GDM1 (cell line): Measurements from ENCODE around the gene ARMC2.
"Not testable (repeated sequence)": the region's sequence is repeated elsewhere in the genome, so short reads cannot be mapped to it uniquely, and the experiment has no call there.

Experiments
- DNase-seq: peaks from one replicate; lab custom pipeline; 2025; lab: John Stamatoyannopoulos, UW

Gene ARMC2

DNA sequence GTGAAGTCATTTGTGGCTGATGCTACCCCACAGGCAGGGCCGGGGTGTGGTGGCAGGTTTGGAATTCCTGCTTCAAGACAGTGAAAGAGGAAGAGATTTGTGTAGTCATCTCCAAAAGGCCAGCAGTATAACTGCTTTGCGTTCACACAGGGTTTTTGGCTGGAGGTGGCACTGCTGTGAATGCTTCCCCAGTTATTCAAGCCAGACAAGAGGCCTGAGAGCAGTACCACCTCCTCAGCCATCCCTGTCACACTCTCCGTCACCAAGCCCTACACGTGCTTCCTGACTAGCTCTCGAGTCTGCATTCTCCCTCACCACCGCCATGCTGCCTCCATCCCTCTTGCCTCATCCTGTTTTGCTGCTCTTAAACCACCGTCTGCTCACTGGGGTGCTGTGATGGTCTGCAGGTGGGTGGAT lies 23.9 kb downstream of the ARMC2 start:
- no peak for DNase-seq

DNA sequence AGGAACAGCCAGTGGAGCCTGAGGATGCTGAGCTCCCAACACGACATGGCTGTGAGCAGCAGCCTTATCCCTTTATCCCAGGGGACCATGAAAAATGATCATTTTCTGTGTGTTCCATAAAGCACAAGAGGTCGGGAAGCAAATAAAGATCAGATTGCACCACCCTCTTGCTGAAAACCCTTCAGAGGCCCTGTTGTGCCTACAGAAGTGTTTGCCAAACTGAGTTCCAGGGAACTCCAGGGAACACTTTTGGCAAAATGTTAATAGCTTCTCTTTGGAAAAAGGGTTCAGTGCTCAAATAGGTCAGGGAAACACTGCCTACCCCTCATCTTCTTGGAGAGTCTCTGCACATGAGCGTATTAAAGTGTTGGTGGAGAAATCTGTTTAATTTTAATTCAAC lies 24.4 kb downstream of the ARMC2 start:
- no peak for DNase-seq

DNA sequence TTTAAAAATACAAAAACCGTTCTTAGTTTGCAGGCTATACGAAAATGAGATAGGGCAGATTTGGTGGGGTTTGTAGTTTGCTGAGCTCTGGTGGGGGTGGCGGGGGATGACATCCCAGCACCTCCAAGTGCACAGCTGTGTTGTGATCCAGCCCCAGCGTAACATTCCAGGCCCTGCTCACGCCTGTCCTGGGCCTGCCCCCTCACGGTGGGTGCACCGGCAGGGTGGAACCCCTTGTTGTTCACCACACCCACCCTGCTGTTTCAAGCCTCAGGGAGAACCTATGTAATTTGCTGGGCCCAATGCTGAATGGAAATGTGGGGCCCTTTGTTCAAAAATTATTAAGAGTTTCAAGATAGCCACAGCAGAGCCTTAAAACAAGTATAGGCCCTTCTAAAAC lies 25.0 kb downstream of the ARMC2 start:
- no peak for DNase-seq

DNA sequence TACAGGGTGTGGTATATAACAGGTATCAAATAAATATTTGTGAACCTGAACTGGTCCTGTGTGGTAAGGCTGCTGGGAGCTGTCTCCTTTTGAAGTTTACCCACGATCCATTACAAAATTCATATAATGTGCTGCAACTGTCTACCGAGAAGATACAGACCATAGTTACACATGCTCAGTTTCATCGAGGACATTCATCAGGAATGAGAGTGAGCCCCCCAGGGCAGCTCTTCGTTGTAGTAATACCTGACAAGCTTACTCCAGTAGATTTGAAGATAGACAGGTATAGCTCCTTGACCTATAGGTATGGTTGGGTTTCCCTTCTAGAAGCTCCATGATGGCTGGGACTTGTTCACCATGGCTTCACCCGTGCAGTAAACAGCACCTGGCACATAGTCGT lies 25.7 kb downstream of the ARMC2 start:
- no peak for DNase-seq

DNA sequence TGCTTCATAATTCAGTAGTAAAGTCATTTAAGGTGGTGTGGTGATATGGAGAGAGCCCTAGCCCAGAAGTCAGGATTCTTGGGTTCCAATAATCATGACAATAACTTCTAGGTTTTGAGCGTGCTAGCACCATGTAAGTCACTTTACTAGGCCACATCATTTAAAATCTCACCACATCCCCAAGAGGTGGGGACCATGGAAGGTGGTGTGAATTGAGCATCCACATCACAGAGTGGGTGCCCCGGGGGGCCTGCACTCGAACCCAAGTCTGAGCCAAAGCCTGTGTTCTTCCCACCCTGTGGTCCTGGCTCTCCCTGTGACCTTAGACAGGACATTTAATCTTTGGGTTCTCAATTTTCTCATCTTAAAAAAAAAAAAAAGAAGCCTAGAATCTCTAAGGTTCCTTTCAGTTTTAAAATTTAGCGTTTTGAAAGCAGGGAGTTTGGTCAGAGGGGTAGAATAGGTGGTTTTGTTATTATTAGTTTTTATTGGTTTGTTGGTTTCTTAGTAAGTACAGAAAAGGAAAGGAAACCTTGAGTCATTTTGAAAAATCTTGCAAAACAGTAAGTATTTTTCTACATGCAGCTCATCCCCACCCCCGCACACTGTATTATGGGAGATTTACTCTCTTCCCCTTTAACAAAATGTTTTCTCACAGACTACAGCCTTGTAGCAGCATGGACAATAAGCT lies 26.4 kb downstream of the ARMC2 start:
- DNase-seq = no peak

DNA sequence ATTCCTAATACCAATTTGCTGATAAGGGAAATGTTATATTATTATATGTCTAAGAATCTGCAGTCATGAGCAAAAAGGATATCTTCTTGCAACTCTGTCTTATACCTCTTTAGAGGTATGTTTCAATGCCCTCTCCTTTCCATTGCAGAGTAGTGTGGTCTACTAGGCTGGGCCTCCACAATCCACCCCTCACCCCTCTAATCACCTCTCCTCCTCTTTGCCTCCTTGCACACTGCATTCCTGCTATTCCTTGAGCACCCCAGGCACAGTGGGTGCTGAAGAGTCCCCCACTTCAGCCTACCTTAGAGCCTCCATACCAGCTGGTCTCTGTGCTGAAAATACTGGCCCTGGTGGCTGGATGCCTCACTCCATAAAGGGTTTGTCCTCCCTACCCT lies 26.9 kb downstream of the ARMC2 start:
- DNase-seq = no peak

DNA sequence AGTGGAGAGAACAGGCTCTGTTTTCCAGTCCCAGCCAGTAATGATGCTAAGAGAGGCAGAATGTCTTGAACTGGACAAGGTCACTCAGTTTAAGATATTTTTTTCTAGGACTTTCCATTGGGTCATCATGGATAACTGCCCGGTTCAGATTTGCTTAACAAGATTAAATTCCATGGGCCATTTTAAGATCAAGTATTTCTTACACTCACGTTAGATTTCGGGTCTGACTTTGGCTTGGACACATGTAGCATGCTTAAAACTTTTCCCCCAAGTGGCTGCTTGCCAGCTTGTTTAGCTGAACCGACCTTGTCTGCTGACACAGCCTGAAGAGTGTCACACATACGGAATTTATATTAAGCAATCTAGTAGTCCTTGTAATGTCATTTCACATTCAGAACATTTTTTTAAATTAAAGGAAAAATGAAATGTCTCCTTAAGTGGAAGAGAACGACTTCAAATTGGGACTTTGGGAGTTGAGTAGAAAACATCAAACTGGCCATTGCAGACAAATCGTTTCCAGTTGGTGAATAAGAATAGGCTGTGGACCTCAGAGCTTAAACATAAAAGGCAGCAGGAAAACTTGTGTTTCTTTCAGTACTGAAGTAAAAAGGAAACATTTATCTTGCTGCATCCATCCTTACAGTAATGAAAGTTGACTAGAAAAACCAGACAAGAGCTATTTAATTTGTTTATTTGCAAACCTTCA lies 29.0 kb downstream of the ARMC2 start:
- no peak for DNase-seq

DNA sequence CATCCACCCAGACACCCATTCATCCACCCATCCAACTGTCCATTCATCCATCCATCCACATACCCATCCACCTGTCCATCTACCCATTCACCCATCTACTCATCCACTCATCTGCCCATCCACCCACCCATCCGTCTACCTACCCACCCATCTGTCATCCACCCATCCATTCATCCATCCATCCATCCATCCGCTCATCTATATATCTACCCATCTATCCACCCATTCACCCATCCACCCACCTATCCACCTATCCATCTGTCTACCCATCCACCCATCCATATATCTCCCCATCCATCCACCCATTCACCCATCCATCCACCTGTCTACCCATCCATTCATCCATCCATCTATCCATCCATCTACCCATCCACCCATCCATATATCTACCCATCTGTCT lies 30.7 kb downstream of the ARMC2 start:
- no peak for DNase-seq

DNA sequence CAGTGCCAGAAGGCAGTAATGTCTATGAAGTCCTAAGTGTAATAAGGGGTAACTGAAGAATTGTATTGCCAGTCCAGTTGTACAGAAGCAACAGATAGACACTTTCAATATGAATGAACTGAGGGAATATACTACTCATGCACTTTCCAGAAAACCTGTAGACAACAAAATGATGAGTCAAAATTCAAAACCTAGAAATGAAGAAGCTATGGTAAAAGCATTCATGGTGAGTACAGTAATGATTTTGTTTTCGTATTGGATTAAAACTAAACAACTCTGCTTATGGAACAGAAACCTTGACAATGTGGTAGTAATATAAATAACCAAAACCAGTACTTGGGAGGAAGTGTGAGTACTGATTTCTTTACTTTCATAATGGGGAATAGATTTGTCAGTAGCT lies 35.0 kb downstream of the ARMC2 start:
- no peak for DNase-seq

DNA sequence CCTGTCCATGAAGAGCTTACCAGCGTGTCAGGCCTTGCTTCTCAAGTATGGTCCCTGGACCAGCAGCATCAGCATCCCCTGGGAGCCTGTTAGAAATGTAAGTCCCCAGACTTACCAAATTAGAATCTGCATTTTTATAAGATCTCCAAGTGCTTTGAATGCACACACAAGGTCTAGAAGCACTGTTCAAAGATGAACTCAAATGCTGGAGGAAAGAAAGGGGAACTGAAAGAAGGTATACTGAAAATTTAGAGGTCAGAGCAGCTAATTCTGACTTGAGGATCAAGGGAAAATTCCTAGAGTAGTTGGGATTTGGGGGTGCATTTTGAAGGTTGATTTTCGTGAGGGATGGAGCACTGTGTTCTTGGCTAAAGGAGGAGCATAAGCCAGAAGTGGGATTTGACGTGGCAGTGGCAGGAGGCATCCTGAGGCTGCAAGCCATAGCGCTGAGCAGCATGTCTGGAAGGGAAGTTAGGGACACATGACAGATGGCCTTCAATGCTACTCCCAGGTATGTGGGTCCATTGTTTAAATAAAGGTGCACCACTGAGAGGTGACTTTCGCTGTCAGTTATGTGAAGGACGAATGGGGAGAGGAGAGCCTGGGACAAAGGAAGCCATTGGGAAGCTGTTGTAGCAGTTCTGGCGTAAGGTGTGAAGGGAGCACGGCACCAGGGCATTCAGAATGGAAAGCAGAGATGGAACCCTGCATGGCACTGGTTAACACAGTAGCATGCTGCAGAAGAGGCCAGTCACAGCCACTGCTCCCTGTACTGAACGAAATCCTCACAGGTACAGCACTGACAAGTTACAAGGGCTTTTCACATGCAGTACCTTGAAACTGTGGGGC lies 36.2 kb downstream of the ARMC2 start:
- no peak for DNase-seq

DNA sequence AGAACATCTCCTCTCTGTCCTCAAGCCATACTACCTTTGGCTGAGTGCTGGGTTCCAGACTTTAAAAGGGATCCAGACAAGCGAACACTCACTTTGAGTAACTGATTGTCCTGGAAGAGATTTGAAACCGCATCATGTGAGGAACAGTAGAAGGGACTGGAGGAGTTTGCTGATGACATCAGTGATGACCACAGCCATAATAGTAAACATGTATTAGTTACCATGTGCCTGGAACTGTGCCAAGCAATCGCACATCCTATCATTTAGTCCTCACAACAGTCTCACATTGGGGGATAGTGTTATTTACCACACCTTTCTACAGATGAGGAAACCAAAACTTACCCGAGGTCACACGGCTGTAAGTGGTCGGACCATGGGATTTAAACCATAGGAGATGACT lies 39.8 kb downstream of the ARMC2 start:
- no peak for DNase-seq

DNA sequence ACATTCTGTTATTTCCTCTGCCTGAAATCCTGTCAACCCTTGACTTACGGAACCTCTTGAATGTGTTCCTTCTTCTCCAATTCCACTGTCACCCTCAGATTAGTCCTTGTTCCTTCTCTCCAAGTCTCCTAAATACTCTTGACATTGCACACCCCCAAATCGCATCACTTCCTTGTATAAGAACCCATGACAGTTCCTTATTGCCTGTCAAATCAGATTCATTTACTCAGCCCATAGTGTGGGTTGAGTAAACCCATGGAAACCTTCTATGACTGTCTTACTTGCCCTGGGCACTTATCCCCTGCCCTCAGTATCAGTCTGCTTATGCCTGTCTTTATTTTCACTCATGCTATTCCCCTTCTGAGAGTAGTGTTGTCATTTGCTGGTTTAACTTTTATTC lies 40.5 kb downstream of the ARMC2 start:
- no peak for DNase-seq

DNA sequence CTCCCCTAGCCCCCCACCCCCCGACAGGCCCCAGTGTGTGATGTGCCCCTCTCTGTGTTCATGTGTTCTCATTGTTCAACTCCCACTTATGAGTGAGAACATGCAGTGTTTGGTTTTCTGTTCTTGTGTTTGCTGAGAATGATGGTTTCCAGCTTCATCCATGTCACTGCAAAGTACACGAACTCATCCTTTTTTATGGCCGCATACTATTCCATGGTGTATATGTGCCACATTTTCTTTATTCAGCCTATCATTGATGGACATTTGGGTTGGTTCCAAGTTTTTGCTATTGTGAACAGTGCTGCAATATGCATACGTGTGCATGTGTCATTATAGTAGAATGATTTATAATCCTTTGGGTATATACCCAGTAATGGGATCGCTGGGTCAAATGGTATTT lies 42.7 kb downstream of the ARMC2 start:
- DNase-seq = not testable (repeated sequence)

DNA sequence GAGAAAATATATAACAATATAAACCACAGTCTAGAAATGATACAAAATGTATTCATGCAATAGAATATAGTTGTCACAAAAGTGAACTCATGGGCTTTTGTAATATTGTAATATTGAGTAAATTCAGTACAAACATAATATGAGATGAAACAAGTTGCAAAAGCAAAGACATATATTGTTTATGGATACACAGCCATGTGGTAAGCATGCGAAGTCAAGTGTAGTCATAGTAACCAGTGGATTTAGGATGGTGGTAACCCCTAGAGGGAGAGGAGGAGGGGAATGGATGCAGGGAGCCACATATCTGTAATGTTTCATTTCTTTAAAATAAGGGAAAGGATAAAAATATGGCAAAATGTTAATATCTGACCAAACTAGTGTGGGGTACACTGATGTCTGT lies 47.3 kb downstream of the ARMC2 start:
- DNase-seq = no peak

DNA sequence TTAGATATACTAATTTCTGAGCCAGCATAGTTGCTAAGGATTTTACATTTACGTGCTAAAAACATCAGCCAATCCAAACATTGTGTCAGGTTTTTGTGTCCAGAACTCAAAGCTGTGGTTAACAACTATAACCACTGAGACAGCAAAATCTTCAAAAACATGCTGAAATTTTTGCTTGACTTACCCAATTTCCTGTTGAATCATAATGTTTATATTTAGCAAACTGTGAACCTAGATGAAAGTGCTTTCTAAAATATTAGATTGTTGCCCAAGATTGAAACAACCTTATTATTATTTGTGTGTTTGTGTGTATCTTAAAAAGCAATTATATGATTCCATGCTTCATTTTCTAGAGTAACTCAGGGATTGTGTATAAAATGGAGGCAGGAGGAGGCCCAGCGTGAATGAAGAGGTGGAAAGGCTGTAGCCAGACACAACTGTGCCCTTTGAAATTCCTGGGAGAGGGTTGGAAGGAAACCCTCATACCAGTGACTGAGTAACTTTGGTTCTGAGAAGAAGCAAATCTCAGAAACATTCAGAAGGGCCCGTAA lies 48.0 kb downstream of the ARMC2 start:
- DNase-seq = no peak

DNA sequence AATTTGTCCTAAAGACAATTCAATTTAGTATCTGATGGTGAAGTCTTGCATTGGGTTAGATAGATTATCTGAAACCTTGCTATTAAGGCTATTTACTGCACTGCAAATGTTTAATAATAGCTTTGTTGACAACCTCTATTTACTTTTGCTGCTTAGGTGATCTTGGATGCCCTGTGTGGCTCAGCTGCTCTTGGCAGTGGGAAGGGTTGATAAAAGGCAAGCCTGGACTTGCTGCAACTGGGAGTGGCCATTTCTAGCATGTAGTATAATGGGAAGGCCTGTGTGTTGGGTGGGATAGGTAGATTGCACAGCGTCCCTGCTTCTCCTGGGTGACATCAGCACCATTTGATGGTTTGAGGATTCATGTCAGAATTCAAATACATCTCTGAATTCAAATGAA lies 49.1 kb downstream of the ARMC2 start:
- DNase-seq = no peak

DNA sequence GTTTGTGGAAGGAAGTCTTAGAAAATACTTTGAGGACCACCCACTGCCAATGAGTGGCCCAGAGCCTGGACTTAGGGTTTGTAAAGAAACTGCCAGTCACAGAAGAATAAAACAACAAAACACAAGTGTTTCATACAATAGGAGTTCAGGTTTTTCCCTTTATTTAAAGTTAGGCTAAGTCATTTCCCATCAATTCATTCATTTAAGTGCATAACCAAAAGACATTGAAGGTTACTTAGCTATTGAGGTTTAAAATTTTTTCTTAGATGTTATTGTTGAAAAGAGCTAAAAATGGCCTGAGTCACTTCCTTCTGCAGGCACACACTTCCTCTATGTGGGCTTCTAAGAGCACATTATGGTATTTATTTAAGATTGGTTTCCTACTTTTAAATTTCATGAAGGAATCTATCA lies 54.2 kb downstream of the ARMC2 start:
- DNase-seq = peak; percentile 49

DNA sequence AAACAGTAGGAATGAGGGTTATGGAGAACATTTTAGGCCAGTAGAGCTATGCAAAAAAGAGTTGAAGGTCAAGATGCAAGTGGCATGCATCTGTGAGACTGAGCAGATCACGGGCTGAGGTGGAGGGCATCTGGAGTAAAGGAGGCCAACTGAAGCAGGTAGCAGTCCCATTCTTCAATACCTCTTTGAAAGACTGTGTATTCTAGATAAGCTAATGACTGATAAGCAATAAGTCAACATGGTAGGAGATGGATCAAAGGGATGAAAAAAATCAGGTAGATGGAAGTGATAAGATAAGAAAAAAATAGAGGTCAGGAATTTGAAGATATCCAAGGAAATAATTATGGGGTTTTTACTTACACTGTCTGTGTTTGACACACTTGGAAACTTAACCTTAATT lies 55.6 kb downstream of the ARMC2 start:
- no peak for DNase-seq

DNA sequence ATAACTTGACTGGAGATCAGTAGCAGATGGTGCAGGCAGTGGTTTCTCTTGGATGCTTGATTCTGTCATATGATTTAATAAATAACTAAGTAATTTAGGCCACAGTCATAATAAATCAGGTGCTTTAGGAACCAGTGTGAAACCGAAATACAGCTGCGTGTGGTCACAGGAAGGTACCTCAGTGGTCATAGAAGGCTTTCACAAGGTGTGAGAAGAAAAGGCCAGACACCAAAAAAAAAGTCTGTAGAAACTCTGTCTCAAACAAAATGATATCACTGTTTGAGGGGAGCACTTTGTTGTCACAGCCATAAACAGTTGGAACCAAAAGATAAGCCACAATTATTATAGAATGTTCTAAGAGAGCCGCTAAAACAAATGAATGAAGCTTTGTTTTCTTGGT lies 56.5 kb downstream of the ARMC2 start:
- DNase-seq = no peak

DNA sequence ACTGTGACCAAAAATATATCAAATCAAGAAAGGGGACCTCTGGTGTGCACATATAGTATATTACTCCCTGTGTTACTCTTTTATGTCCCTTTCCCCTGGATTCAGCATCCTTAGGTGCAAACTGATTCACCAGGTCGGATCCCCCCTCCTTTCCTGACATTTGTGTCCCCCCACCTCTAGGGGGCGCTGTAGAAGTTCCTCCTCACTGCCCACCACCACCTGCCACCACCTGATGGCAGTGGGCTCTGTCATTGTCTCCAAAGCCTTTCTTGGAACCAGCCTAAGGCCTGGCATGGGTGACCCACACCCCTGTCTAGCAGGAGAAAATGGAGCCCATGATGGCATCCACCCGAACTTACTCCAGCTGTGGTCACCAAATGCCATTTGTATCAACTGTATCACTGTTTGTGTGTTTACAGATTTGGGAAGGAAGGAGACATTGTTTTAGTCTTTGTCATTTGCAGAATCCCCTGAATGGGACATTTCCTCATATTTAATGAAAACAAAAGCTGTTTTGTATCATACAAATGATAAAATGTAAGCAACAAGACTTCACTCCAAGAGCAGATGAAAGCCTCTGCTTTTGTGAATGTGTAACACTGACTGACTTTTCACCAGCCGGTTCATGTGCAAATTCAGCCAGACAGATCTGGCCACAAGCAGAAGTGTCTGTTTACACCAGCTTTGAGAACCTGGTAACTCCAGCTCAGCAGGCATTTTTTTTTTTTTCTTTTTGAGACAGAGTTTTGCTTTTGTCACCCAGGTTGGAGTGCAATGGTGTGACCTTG lies 66.2 kb downstream of the ARMC2 start:
- no peak for DNase-seq

DNA sequence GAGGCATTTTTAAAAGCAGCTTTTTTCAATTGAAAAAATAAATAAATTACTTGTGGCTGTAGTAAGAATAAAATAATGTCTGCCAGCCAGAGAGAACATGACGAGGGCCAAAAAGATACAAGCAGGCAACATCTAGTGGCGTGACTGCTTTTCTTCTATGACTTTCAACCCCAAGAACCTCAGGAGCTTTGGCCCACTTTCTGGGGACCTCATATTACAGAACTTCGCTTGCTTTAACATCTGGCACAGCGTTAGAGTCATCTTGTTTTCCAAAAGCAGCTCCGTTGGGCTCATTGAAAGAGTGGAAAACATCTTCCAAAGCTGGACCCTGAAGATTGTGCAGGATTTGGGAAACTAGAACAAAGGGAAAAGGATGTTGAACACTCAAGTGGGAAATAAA lies 67.0 kb downstream of the ARMC2 start:
- DNase-seq = no peak
